K562 (cell line): ENCODE measurements around the gene MED16. TPM values are rescaled to one million over a fixed set of nuclear protein-coding genes. Genes with fewer than 3 reads are reported as not detected.

Experiments used
- EP400 ChIP-seq: fragments of 450-650 bp; IDR thresholded peaks from 2 replicates; pipeline ENCODE4 v1.6.1; 2017; ENCODE audit warnings: antibody characterized with exemption, mild to moderate bottlenecking, moderate library complexity
- HOXB6 ChIP-seq: fragments of 250-450 bp; sonication (Bioruptor Pico); IDR thresholded peaks from 2 replicates; pipeline ENCODE4 v1.5.1; 2022; ENCODE audit warnings: mild to moderate bottlenecking, borderline replicate concordance
- KLF16 ChIP-seq: IDR thresholded peaks from 2 replicates; pipeline ENCODE4 v1.6.1; 2016; ENCODE audit warnings: antibody characterized with exemption
- NKRF ChIP-seq: fragments of 450-650 bp; IDR thresholded peaks from 2 replicates; pipeline ENCODE4 v1.6.1; 2016; ENCODE audit warnings: borderline replicate concordance
- PHB2 ChIP-seq: fragments of 450-650 bp; IDR thresholded peaks from 2 replicates; pipeline ENCODE4 v1.6.1; 2017; ENCODE audit warnings: low read depth
- PHF20 ChIP-seq: fragments of 450-650 bp; IDR thresholded peaks from 2 replicates; pipeline ENCODE4 v1.6.1; 2018; ENCODE audit not compliant: partially characterized antibody
- PML ChIP-seq: IDR thresholded peaks from 2 replicates; pipeline ENCODE4 v1.6.1; 2012; ENCODE audit warnings: low read length, inconsistent platforms
- RNF219 ChIP-seq: fragments of 250-450 bp; sonication (Bioruptor Pico); IDR thresholded peaks from 2 replicates; pipeline ENCODE4 v1.5.0; 2022; ENCODE audit warnings: mild to moderate bottlenecking
- TOE1 ChIP-seq, 2 experiments: fragments of 450-650 bp in 1 of 2; sonication (generic) in 1 of 2; formaldehyde crosslinking in 1 of 2; IDR thresholded peaks; 2 replicates each; pipeline versions ENCODE4 v1.7.1 to v1.8.0; 2016 to 2022; ENCODE audit warnings: borderline replicate concordance in 2 of 2, mild to moderate bottlenecking in 2 of 2, antibody characterized with exemption in 1 of 2, inconsistent platforms in 1 of 2, low read depth in 1 of 2, missing genetic modification reagents in 1 of 2, moderate library complexity in 1 of 2
- ZBTB33 ChIP-seq: sonication (generic); formaldehyde crosslinking; IDR thresholded peaks from 2 replicates; pipeline ENCODE4 v1.8.1; 2023; ENCODE audit warnings: mild to moderate bottlenecking, missing genetic modification reagents
- ZNF324 ChIP-seq: fragments of 250-450 bp; sonication (Bioruptor Pico); IDR thresholded peaks from 2 replicates; pipeline ENCODE4 v1.4.0; 2020; ENCODE audit warnings: mild to moderate bottlenecking
- ZNF41 ChIP-seq: fragments of 250-450 bp; sonication (Bioruptor Pico); conservative IDR thresholded peaks from 2 replicates; pipeline ENCODE4 v1.4.0; 2020; ENCODE audit warnings: mild to moderate bottlenecking
- ZNF431 ChIP-seq: sonication (generic); formaldehyde crosslinking; IDR thresholded peaks from 2 replicates; pipeline ENCODE4 v1.8.0; 2022; ENCODE audit warnings: mild to moderate bottlenecking, missing genetic modification reagents
- ZNF551 ChIP-seq: fragments of 250-450 bp; sonication (Bioruptor Pico); IDR thresholded peaks from 2 replicates; pipeline ENCODE4 v1.5.0; 2021; ENCODE audit warnings: mild to moderate bottlenecking, moderate library complexity
- polyA plus RNA-seq, 8 experiments: library from polyadenylated mRNA; depleted of rRNA in 4 of 8; stranded (reverse) in 5 of 8; unstranded in 3 of 8; fragments of >200 nt; fragmentation: Nextera tagmentation in 2 of 8; fragmentation: Illumina TruSeq in 1 of 8; extraction: Ambion mirVana in 2 of 8; extraction: Trizol in 1 of 8; gene quantifications; 2 replicates each; pipeline versions ENCODE4 v1.2.1 to v1.2.3, GENCODE V29; 2011 to 2014; ENCODE audit warnings: inconsistent platforms in 1 of 8, missing spikeins in 1 of 8
- total RNA-seq, 7 experiments: library from RNA; depleted of rRNA in 6 of 7; stranded (reverse); fragments of >200 nt in 6 of 7; fragmentation: Illumina TruSeq in 2 of 7; extraction: Trizol in 2 of 7; gene quantifications; 2 replicates each; pipeline versions ENCODE4 v1.2.1 to v1.2.3, GENCODE V29; 2011 to 2021; ENCODE audit warnings: low replicate concordance in 1 of 7
- TF ChIP-seq, protein P1 (sequence below): IDR thresholded peaks from 3 replicates; pipeline ENCODE4 v1.6.1; 2011; ENCODE audit warnings: borderline replicate concordance, mild to moderate bottlenecking; ENCODE audit not compliant: insufficient read length, insufficient read depth
- TF ChIP-seq, protein P2 (sequence below): sonication (generic); IDR thresholded peaks from 2 replicates; pipeline ENCODE4 v1.6.1; 2016

Gene MED16
- total and polyA plus RNA-seq, 9 of the 15 experiments (the other 6 are each of a cell fraction or from before 2014, with no cell fraction given) = 0.89 to 59.9 (median 8.6) TPM

GRCh38 chr19:912181-913079 is 19.4 kb upstream of the MED16 start (continued):
- TF ChIP-seq TOE1 (IDR thresholded peaks at IDR 0.05; ENCODE audit: borderline replicate concordance) = no peak
- no peak for TF ChIP-seq TOE1 (CRISPR knock-in tag; IDR thresholded peaks at IDR 0.05; ENCODE audit: borderline replicate concordance, low read depth)
- no peak for TF ChIP-seq PHF20
- TF ChIP-seq HOXB6 (CRISPR knock-in tag) = no peak
- TF ChIP-seq, protein P1, sequence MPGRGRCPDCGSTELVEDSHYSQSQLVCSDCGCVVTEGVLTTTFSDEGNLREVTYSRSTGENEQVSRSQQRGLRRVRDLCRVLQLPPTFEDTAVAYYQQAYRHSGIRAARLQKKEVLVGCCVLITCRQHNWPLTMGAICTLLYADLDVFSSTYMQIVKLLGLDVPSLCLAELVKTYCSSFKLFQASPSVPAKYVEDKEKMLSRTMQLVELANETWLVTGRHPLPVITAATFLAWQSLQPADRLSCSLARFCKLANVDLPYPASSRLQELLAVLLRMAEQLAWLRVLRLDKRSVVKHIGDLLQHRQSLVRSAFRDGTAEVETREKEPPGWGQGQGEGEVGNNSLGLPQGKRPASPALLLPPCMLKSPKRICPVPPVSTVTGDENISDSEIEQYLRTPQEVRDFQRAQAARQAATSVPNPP = no peak
- TF ChIP-seq ZNF324 (CRISPR knock-in tag) = no peak
- TF ChIP-seq ZNF41 = no peak
- no peak for TF ChIP-seq RNF219 (CRISPR knock-in tag)
- TF ChIP-seq PHB2 = no peak
- TF ChIP-seq ZNF551 (CRISPR knock-in tag) = no peak
- no peak for TF ChIP-seq ZBTB33 (CRISPR knock-in tag)
- no peak for TF ChIP-seq ZNF431
- peak; percentile 60 for TF ChIP-seq NKRF
- no peak for TF ChIP-seq KLF16
- TF ChIP-seq EP400 = peak; percentile 59; the same call in 1 of the 2 replicates
- TF ChIP-seq, protein P2, sequence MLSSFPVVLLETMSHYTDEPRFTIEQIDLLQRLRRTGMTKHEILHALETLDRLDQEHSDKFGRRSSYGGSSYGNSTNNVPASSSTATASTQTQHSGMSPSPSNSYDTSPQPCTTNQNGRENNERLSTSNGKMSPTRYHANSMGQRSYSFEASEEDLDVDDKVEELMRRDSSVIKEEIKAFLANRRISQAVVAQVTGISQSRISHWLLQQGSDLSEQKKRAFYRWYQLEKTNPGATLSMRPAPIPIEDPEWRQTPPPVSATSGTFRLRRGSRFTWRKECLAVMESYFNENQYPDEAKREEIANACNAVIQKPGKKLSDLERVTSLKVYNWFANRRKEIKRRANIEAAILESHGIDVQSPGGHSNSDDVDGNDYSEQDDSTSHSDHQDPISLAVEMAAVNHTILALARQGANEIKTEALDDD = no peak
- TF ChIP-seq PML = no peak
